ENCODE results near the gene ST7L.

ST7L gene

DNA sequence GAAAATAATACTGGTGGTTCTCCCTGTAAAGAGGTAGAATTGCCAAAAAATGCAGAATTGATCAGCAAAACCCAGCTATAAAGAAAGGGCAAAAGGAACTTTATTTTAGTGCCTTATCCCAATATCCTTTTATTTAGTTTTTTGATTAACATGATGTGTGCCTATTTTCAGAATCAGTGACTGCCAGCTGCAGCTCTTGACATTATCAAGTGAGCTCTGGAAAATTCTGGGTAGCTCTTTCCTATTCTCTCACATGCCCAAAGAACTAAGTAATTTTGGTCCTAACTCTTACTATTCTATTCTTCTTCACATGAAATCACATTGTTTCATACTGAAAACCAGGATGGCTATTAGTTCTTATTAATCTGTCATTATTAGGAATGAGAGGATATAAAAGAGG is 88.1 kb downstream of the ST7L start:
- no peak for DNase-seq (ENCODE audit: low spot score in 2 of 2)
- Histone ChIP-seq H3K27me3 (ENCODE audit: low read depth) (no peaks in the 10 kb centered on the region), H3K36me3 (replicated peaks) (peaks cover under 1% of the 10 kb centered on the region; the same call in 1 of the 2 replicates), H3K4me3 (no peak overlapping the region), H3K9me3 (no peaks in the 10 kb centered on the region), H3K4me1 (peaks cover 2% of the 10 kb centered on the region; the same call in 1 of the 2 replicates)
- in situ Hi-C loops (cut with MboI; ENCODE audit: low sequenced_read_pairs): no loop called here

DNA sequence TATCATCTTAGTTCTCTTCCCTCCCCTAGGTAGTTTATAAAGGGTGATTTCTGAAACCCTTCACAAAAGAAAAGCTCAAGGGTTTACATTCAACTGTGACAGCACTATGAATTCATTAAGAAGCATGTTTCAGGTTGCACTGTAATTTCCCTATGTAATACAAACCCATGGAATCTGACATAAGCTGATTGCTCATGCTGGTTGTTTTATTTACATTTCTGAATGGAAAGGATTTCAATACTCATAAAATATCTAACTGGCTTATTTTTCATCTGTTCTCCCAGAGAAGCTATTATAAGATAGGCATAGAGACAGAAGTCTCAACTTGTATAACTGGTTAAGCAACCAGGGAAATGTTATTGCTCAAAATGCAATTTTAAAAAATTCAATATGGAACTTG is 89.6 kb downstream of the ST7L start:
- Histone ChIP-seq H3K36me3 (replicated peaks) (peaks cover 4% of the 10 kb centered on the region; the same call in 1 of the 2 replicates), H3K4me3 (no peak overlapping the region), H3K27me3 (ENCODE audit: low read depth) (no peaks in the 10 kb centered on the region), H3K9me3 (no peaks in the 10 kb centered on the region), H3K4me1 (peaks cover 2% of the 10 kb centered on the region; the same call in 1 of the 2 replicates)
- no peak for DNase-seq (ENCODE audit: low spot score in 2 of 2)
- in situ Hi-C loops (cut with MboI; ENCODE audit: low sequenced_read_pairs): no loop called here

DNA sequence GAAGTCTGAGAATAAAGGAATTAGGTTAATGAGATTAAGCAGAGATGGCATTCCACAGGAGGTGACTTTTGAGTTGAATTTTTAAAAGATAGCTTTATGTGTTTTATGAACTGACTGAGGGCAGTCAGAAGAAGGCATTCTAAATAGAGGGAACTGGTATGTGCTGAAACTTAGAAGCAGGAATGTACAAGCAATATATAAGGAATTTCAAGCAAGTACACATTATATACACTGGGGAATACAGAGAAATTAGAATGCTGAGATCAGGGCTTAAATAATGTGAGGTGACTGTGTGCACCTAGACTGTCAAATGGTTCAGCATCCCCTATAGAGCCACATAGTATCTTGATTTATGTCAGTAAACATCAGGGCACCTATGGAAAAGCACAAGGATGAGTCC is 90.9 kb downstream of the ST7L start:
- H3K9me3 ChIP-seq: no peaks in the 10 kb centered on the region
- peaks cover 4% of the 10 kb centered on the region; the same call in 1 of the 2 replicates for H3K36me3 ChIP-seq (replicated peaks)
- H3K4me3 ChIP-seq: no peak overlapping the region
- no peaks in the 10 kb centered on the region for H3K27me3 ChIP-seq (ENCODE audit: low read depth)
- DNase-seq (ENCODE audit: low spot score in 2 of 2): no peak
- peaks cover 2% of the 10 kb centered on the region; the same call in 1 of the 2 replicates for H3K4me1 ChIP-seq
- in situ Hi-C loops (cut with MboI; ENCODE audit: low sequenced_read_pairs): no loop called here

DNA sequence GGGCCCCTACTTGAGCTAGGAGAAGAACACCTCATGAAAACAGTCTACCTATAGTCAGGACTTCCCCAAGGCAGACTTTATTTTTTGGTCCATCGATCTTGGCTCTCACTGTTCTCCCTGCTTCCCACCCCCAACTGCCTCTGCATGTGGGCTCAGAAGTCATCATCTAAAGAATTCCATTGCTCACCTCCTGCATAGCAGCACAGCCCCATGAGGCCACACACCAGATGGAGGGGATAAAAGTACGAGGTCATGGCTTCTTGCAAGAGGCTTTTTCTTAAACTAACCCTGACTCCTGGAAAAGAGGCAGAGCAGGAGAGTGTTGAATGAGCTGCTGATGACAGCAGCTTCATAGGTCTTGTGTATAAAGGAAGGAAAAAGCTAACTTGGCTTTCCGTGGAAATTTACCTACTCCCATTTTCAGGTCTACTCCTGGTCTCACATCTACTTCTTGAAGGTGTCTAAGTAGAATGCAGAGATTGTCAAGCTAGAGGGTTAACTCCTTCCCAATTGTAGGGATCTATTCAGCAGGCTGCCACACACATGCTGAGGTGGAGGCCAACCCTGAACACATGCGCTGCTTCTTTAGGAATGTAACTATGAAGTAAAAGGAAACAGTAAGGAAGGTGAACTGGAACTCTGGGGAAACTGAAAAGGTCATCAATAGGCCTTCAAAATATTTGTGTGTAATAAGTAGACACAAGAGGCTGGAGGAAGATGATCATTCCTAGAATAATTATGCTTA is 91.5 kb downstream of the ST7L start:
- Histone ChIP-seq H3K9me3 (no peaks in the 10 kb centered on the region), H3K4me1 (peaks cover 2% of the 10 kb centered on the region; the same call in 1 of the 2 replicates), H3K36me3 (replicated peaks) (peaks cover 4% of the 10 kb centered on the region; the same call in 1 of the 2 replicates), H3K27me3 (ENCODE audit: low read depth) (no peaks in the 10 kb centered on the region), H3K4me3 (no peak overlapping the region)
- in situ Hi-C loops (cut with MboI; ENCODE audit: low sequenced_read_pairs): no loop called here
- no peak for DNase-seq (ENCODE audit: low spot score in 2 of 2)

DNA sequence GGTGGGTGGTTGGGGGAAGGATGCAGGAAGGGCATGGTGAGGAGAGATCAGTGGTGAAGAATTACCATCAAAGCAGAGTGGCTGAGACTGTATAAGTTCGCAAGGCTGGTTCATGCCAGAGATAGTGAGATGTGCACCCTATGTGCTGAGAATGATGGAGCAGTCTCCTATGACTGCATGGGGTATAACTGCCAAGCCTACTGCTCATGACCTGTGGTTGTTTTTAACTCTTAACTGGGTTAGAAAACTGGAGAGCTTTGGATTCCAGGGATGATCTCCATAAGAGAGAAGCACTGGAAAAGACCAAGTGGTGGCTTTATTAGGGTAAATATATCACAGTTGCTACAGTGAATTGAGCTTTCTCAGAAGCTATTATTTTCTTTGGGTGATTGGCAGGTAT is 94.0 kb downstream of the ST7L start:
- Histone ChIP-seq H3K4me3 (no peak overlapping the region), H3K9me3 (no peaks in the 10 kb centered on the region), H3K4me1 (peaks cover 2% of the 10 kb centered on the region; the same call in 1 of the 2 replicates), H3K36me3 (replicated peaks) (peaks cover 4% of the 10 kb centered on the region; the same call in 1 of the 2 replicates), H3K27me3 (ENCODE audit: low read depth) (no peaks in the 10 kb centered on the region)
- no peak for DNase-seq (ENCODE audit: low spot score in 2 of 2)
- in situ Hi-C loops (cut with MboI; ENCODE audit: low sequenced_read_pairs): no loop called here

DNA sequence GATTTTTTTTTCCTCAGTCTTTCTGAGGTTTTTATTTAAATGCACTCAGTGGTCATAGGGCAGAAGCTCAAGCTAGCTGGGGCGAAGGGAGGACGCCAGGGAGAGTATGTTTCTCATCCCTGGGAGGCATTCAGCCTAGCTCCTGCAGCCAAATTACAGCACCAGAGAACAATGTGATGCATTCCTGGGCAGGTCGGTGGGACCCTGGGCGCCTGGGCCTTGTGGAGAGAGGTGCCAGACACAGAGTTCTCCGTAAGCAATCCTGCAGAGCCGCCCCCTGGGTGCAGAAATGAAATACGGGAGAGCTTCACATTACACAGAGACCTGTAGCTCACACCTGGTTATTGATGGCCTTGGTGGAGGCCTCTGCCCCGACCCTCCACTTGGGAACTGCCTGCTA is 94.7 kb downstream of the ST7L start:
- Histone ChIP-seq H3K27me3 (ENCODE audit: low read depth) (no peaks in the 10 kb centered on the region), H3K9me3 (no peaks in the 10 kb centered on the region), H3K4me3 (no peak overlapping the region), H3K4me1 (peaks cover 2% of the 10 kb centered on the region; the same call in 1 of the 2 replicates), H3K36me3 (replicated peaks) (peaks cover 4% of the 10 kb centered on the region; the same call in 1 of the 2 replicates)
- in situ Hi-C loops (cut with MboI; ENCODE audit: low sequenced_read_pairs): no loop called here
- DNase-seq (ENCODE audit: low spot score in 2 of 2): no peak

DNA sequence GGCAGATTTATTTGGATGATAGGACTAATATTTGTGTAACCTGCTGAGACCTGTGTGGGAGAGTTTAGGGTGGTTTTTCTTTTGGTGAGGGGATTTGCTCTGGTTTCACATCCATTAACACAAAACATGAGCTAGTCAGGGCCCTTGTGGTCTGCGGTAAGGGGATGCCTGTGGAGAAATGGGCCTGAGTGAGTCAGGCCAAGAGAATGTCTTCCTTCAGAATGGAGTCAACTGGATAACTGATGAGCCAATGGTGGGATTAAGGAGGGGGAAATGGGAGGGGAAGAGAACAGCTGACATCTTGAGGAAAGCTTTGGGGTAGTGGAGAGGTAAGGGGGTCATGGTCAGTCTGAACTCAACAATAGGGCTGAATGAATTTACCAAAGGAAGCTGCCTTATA is 96.3 kb downstream of the ST7L start:
- Histone ChIP-seq H3K9me3 (no peaks in the 10 kb centered on the region), H3K4me1 (no peaks in the 10 kb centered on the region), H3K36me3 (replicated peaks) (peaks cover 4% of the 10 kb centered on the region; the same call in 1 of the 2 replicates), H3K27me3 (ENCODE audit: low read depth) (no peaks in the 10 kb centered on the region), H3K4me3 (no peak overlapping the region)
- DNase-seq (ENCODE audit: low spot score in 2 of 2): no peak
- in situ Hi-C loops (cut with MboI; ENCODE audit: low sequenced_read_pairs): no loop called here

DNA sequence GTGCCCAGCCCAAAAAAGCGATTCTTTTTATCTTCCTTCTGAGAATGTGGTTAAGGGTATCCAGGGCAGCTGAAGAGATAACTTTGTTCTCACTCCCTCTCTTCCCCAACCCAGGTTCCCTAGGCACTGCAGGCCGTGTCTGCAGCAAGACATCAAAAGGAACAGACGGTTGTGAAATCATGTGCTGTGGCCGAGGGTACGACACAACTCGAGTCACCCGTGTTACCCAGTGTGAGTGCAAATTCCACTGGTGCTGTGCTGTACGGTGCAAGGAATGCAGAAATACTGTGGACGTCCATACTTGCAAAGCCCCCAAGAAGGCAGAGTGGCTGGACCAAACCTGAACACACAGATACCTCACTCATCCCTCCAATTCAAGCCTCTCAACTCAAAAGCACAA is 98.8 kb downstream of the ST7L start:
- Histone ChIP-seq H3K4me1 (no peaks in the 10 kb centered on the region), H3K4me3 (no peak overlapping the region), H3K36me3 (replicated peaks) (no peaks in the 10 kb centered on the region), H3K27me3 (ENCODE audit: low read depth) (no peaks in the 10 kb centered on the region), H3K9me3 (no peaks in the 10 kb centered on the region)
- in situ Hi-C loops (cut with MboI; ENCODE audit: low sequenced_read_pairs): no loop called here
- DNase-seq (ENCODE audit: low spot score in 2 of 2): no peak

DNA sequence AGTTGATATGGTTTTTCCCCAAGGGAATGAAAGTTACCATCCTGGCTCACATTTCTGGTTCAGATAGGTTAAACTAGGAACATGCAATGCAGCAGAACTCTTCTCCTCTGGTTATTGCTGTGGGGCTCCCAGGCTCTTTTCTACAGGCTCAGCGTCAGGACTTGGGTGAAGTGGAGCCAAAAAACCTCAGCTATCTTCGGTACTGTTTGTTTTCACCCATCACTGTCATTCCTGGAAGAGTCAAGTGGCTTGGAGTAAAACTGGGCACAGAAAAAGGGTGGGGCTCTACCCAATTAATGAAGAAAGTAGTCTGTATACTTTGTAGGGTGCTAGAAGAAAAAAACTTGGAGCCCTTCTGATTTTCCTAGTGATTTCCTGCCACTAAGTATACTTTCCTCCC is 100.8 kb downstream of the ST7L start:
- Histone ChIP-seq H3K9me3 (no peaks in the 10 kb centered on the region), H3K4me1 (no peaks in the 10 kb centered on the region), H3K27me3 (ENCODE audit: low read depth) (no peaks in the 10 kb centered on the region), H3K36me3 (replicated peaks) (no peaks in the 10 kb centered on the region), H3K4me3 (no peak overlapping the region)
- in situ Hi-C loops (cut with MboI; ENCODE audit: low sequenced_read_pairs): no loop called here
- no peak for DNase-seq (ENCODE audit: low spot score in 2 of 2)

DNA sequence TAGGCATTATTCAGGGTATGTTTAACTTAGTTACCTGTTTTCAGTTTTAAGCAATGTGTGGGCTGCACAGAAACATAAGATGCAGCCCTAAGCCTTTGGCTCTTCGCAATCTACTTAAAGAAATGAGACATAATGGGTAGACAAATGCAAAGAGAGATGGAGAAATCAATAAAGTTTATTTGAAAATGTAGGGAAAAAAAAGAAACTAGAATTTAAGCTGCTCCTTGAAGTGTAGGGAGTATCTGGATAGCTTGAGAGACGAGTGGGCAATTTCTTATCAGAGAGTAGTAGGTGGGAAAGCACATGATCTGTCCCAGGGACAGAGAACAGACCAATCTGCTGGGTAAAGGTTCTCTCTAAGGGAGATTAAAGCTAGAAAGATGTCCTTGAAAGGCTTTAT is 101.3 kb downstream of the ST7L start:
- in situ Hi-C loops (cut with MboI; ENCODE audit: low sequenced_read_pairs): no loop called here
- Histone ChIP-seq H3K4me1 (no peaks in the 10 kb centered on the region), H3K4me3 (no peak overlapping the region), H3K27me3 (ENCODE audit: low read depth) (no peaks in the 10 kb centered on the region), H3K9me3 (no peaks in the 10 kb centered on the region), H3K36me3 (replicated peaks) (no peaks in the 10 kb centered on the region)
- no peak for DNase-seq (ENCODE audit: low spot score in 2 of 2)

DNA sequence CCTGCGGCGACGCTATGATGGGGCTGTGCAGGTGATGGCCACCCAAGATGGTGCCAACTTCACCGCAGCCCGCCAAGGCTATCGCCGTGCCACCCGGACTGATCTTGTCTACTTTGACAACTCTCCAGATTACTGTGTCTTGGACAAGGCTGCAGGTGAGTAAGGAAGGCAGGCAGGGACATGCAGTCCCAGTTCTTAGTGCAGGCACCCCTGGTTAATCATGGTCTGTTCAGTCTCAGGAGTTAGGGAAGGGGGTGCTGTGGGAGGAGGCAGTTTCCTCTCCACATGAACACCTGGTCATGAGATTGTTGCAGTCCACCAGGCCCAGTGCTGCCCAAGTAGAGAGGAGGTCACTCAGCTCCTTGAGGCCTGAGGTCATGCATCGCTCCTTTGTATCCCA is 101.7 kb downstream of the ST7L start:
- in situ Hi-C loops (cut with MboI; ENCODE audit: low sequenced_read_pairs): no loop called here
- DNase-seq (ENCODE audit: low spot score in 2 of 2): no peak
- no peaks in the 10 kb centered on the region for H3K4me1 ChIP-seq
- no peaks in the 10 kb centered on the region for H3K9me3 ChIP-seq
- H3K27me3 ChIP-seq (ENCODE audit: low read depth): no peaks in the 10 kb centered on the region
- no peak overlapping the region for H3K4me3 ChIP-seq
- no peaks in the 10 kb centered on the region for H3K36me3 ChIP-seq (replicated peaks)

DNA sequence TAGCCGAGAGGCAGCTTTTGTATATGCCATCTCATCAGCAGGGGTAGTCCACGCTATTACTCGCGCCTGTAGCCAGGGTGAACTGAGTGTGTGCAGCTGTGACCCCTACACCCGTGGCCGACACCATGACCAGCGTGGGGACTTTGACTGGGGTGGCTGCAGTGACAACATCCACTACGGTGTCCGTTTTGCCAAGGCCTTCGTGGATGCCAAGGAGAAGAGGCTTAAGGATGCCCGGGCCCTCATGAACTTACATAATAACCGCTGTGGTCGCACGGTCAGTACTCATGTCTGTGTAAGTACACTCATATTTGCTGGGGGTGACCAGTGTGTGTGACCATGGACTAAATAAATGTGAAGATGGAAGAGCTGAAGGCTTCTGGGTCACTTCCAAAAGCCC is 102.8 kb downstream of the ST7L start:
- Histone ChIP-seq H3K36me3 (replicated peaks) (no peaks in the 10 kb centered on the region), H3K9me3 (no peaks in the 10 kb centered on the region), H3K27me3 (ENCODE audit: low read depth) (no peaks in the 10 kb centered on the region), H3K4me1 (no peaks in the 10 kb centered on the region), H3K4me3 (no peak overlapping the region)
- in situ Hi-C loops (cut with MboI; ENCODE audit: low sequenced_read_pairs): no loop called here
- DNase-seq (ENCODE audit: low spot score in 2 of 2): no peak

DNA sequence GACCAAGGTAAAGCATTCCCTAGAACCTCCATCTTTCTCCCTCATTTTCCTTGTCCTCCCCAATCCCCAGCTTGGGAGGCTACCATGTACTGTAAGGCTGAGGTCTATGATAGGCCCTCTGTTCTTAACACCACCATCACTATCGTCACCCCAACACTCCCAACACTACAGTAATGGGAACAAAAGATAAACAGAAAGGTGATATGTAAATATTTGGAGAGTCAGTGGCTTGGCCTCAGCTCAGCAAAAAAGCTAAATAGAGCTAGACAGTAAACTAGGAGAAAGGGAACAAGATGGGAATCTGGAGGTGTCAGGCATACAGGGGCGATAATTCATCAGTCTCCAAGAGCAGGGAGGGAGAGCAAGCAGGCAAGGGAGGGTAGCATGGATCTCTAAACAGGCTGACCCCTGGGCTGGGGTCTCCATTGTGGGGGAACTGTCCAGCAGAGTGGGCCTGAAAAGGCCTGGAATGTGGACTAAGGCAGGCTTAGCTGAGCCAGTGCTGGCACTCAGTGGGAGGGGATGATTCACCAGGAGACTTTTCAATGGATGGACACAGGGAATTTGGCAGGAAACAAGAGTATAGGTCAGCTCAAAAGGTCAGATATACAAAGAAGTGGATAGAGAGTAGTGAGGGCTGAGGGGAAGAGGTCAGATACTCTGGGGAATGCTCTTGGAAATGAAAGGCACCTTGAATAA is 103.5 kb downstream of the ST7L start:
- H3K27me3 ChIP-seq (ENCODE audit: low read depth): no peaks in the 10 kb centered on the region
- no peak for DNase-seq (ENCODE audit: low spot score in 2 of 2)
- no peak overlapping the region for H3K4me3 ChIP-seq
- in situ Hi-C loops (cut with MboI; ENCODE audit: low sequenced_read_pairs): no loop called here
- H3K4me1 ChIP-seq: no peaks in the 10 kb centered on the region
- H3K36me3 ChIP-seq (replicated peaks): no peaks in the 10 kb centered on the region
- no peaks in the 10 kb centered on the region for H3K9me3 ChIP-seq

DNA sequence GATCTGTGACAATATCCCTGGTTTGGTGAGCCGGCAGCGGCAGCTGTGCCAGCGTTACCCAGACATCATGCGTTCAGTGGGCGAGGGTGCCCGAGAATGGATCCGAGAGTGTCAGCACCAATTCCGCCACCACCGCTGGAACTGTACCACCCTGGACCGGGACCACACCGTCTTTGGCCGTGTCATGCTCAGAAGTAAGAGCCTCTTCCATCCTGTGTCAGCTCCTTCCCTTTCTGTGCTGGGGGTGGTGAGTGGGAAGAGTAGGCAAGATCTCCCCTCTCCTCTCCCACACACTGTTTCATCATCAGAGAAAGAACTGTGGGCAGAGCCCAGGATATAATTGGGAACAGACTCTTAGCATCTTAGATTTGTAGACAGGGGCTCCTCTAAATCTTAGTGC is 104.0 kb downstream of the ST7L start:
- no peaks in the 10 kb centered on the region for H3K4me1 ChIP-seq
- no peaks in the 10 kb centered on the region for H3K27me3 ChIP-seq (ENCODE audit: low read depth)
- no peaks in the 10 kb centered on the region for H3K36me3 ChIP-seq (replicated peaks)
- no peak for DNase-seq (ENCODE audit: low spot score in 2 of 2)
- in situ Hi-C loops (cut with MboI; ENCODE audit: low sequenced_read_pairs): no loop called here
- no peaks in the 10 kb centered on the region for H3K9me3 ChIP-seq
- H3K4me3 ChIP-seq: no peak overlapping the region

All from HAP-1 (cell line).